CD1c-positive myeloid dendritic cell (primary cell): ENCODE data around the gene WNT16.

Experiments
- DNase-seq: peaks from one replicate; pipeline ENCODE4 v3.0.0-alpha.2; 2016; ENCODE audit errors: extremely low spot score

The WNT16 gene

DNA sequence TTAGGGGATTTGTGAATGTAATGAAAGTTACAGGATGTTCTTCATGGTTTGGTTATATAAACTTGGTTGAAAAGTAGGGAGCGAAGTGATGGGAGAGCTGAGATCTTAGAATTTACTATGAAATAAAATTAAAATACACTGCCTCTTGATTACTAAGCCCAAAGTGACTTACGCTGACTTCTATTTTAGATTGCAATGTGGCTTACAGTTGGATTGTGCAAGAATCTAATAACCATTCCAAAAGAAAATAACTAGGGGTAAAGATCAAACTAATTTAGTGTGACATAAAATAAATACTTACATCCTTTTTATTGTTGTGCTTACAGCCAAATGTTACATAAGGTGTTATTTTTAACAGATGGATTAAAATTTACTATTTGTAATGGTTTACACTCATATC lies 15.3 kb downstream of the WNT16 start:
- no peak for DNase-seq

GRCh38 chr7:121344497-121344896 lies 15.7 kb downstream of the WNT16 start:
- no peak for DNase-seq

DNA sequence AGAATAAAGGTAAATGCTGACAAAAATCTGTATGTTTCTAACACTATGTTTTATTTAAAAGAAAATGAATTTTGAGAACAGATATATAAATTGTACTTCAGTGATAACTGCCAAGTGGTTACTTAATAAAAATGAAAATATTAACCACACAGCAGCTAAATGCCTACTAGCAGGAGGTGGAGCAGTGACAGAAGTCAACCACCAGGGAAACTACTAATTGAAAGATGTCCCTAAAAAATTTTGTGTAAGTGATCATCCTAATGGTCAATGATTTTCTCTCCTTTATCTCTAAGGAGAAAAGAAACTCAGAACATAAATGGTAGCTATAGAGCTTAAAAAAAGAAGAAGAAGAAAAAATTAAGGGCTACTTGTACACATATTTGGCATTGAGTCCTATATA lies 22.9 kb downstream of the WNT16 start:
- no peak for DNase-seq

GRCh38 chr7:121352323-121352722 lies 23.5 kb downstream of the WNT16 start:
- no peak for DNase-seq

- DNase-seq = no peak
Measured at GRCh38 chr7:121355574-121355973, 26.8 kb downstream of the WNT16 start.

GRCh38 chr7:121360564-121360963 lies 31.8 kb downstream of the WNT16 start:
- no peak for DNase-seq

DNA sequence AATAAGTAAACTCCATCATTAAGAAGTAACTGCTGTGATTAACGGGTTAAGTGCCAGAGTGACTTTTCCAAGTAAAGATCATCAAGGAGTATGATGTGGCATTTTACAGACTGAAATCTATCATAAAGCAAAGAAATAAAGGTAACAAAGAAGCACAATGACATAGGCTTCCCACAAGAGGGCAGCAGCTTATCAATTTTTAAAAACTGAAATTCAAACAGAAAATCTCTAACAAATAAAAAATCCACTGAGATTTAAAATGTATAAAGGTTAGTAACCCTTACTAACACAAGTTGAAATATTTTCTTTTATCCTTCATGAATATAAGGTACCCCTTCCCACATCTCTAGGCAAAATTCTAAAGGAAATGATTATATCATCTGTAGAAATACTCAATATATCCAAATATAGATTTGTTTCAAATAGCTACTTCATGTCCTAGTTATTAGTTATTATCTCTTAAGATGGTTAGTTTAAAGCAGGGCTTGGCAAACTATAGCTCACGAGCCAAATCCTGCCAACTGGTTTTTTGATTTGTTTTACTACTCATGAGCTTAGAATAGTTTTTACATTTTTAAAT lies 38.1 kb downstream of the WNT16 start:
- peak; percentile 60 for DNase-seq

DNA sequence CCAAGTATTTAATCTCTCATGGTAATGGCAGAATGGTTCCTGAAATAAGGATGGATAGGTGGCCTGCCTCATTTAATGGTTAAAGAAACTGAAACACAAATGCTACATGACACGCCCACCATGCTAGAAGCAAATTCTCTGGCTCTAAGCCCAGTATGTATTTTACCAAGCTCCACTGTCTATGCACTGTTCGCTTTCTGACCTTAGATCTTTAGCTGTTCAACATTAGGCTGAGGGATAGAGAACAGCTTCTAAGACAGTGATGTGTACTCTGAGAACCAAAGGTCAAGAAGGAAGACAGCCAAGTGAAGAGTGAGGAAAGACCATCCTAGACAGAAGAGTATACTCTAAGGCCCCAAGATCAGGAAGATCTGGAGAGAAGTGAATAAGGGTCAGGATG lies 40.7 kb downstream of the WNT16 start:
- DNase-seq = no peak

- DNase-seq = no peak
Measured at GRCh38 chr7:121371367-121371766, 42.6 kb downstream of the WNT16 start.

DNA sequence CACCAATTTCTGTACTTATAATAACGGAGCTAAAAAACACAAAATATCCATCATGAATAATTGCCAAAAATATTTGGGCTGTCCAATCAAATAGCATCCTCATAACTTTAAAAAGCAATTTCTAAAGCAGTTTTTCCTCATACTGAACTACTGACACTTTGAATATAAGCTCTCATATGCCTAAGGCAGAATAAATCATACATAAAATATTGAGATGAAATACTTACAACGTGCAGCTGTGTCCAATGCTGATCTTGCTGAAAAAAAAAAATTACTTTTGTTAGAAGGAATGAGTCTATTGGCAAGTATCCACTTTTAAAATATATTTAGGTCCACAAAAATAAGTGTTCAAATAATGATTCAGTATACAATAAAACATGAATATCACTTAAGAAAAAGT lies 43.1 kb downstream of the WNT16 start:
- DNase-seq = no peak

DNA sequence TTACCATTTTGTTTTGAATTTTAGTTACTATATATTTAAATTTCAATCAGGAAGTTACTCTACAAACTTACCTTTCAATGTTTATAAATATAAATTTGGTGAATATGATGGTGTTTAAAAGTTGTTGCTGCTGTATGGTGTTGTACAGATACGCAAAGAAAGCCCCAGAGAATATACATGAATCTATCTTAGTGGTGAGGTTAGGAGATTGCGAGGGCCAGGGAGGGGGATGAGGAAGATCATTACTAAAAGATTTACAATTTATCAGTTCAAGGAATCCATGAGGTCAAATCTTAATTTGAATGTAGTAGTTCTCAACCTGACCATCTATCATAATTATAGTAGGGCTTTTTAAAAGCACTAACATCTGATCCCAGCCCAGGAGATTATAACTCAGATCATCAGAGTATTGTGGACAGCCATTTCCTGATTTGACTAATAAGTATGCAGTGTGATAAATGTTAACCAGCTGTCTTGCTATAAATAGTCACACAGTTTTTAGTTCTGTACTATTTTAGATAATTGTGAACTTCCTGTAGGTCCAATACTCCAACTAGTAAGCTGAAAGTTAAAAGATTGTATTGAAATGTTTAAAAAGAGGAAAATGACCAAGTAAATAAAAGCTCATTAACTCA lies 43.7 kb downstream of the WNT16 start:
- no peak for DNase-seq

DNA sequence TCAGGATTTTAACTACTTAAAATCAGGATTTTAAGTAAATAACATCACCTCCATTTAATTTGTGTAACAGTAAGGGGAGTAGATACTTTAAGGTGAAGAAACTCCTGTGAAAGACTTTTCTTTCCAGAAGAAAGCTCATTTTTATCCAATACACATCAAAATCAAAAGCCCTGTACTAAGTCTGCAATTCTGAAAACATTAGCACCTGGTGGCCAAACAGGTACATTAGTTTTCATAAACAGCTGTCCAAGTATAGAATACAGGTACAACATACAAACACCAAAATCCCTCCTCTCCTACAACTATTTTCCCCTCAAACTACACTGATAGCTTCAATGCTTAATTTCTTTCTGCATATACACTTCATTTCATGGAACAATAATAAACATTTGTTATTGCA lies 44.4 kb downstream of the WNT16 start:
- no peak for DNase-seq

DNA sequence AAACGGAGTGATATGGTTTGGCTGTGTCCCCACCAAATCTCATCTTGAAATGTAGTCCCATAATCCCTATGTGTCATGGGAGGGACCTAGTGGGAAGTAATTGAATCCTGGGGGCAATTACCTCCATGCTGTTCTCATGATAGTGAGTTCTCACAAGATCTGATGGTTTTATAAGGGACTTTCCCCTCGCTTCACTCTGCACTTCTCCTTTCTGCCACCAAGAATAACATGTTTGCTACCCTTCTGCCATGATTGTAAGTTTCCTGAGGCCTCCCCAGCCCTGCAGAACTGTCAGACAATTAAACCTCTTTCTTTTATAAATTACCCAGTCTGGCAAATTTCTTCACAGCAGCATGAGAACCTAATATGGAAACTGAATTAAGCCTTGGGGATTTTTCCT lies 48.2 kb downstream of the WNT16 start:
- DNase-seq = no peak

GRCh38 chr7:121379930-121380329 lies 51.1 kb downstream of the WNT16 start:
- no peak for DNase-seq

- DNase-seq = no peak
Measured at GRCh38 chr7:121382473-121382872, 53.7 kb downstream of the WNT16 start.

- no peak for DNase-seq
Measured at GRCh38 chr7:121383235-121383910, 54.6 kb downstream of the WNT16 start.

DNA sequence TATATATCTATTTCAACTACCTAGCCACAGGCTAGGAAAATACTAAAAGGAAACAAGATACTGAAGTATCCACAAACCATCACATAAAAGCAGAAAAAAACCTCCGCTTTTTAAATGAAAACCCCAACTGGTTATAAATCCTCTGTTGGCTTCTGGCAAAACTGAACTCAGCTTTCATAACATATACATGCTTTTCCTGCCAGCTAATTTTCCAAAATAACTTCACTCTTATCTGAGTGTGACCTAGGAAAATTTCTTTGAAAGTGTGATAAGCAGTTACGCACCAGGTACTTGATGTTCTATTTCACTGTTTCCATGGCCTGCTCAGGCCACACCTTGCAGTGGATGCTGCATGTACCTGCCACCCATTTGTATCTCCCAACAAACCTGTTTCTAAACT lies 55.5 kb downstream of the WNT16 start:
- no peak for DNase-seq

DNA sequence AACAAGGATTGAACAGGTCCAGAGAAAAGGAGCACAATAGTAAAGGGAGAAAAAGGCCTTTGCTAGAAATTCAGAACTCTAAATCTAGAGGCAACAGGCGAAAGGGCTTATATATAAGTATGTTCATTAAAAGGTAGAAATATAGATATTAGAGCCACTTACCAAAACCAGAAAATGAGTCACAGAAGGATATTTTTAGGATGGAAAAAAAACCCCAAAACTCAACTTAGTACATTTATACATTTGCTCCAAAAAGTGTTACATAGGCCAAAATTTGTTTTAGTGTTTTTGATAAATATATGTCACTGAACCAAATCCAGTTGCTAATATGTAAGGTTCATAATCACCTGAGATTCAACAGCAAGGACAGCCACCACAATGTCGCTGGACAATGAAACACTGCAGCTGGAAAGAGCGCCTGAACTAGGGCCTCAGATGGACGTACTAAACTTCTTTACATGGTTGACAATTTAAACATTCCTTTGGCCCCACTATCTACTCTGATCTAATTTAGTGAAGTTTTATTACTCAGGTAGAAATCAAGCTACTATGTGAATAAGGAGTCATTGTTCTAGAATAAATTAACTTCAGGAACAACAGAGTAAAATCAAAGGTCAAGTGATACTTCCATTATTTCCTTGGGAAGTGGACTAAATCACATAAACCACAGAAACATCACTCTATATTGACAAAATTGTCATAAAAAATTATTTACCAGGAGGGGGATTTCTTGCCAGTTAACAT lies 56.4 kb downstream of the WNT16 start:
- DNase-seq = no peak

DNA sequence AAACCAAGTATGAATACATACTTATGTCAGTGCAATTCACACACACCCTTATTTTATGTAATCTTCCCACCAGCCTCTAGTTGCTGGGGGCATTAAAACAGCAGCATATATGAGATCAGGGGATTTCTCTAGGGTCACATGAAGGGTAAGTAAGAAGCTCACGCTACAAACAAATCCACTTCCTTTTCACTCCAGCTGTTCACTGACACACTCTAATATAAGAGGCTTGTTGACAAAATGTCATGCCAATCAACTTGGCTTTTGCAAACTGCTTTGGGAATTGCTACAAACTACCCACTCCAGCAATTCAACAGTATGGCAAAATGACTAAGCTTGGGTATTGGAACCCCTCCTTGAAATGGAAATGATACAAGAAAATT lies 57.0 kb downstream of the WNT16 start:
- DNase-seq = peak; percentile 51

- no peak for DNase-seq
Measured at GRCh38 chr7:121388950-121389349, 60.1 kb downstream of the WNT16 start.

DNA sequence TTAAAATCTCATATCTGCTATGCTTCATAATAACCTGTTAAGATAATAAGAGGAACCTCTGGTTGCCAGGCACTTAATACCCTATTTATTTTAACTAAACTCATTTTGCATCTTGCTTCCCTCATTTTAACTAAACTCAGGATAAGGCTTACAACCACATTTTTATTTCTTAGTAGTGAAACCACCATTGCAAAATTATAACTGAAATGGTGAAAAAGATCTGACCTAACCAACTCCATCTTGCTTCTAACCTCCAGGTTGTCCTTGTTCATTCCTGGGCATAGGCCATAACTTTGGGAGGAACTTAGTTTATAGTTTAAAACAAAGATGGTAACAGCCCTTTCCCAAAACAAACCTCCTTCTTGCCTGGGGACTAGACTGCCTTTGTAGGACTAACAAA lies 61.3 kb downstream of the WNT16 start:
- no peak for DNase-seq

- no peak for DNase-seq
Measured at GRCh38 chr7:121390617-121391016, 61.8 kb downstream of the WNT16 start.
